ENCODE data around the gene AGXT.

The AGXT gene

GRCh38 chr2:240823449-240824336, 44.9 kb upstream of the AGXT start:
- no peak for TF ChIP-seq CTCF (conservative IDR thresholded peaks at IDR 0.05; ENCODE audit: low read depth, low read length)
- H3K4me3 ChIP-seq (ENCODE audit: low read length): no peak overlapping the region
- no peak for DNase-seq (ENCODE audit: low read depth)

GRCh38 chr2:240825476-240825875, 43.1 kb upstream of the AGXT start:
- no peak for DNase-seq (ENCODE audit: low read depth)
- TF ChIP-seq CTCF (conservative IDR thresholded peaks at IDR 0.05; ENCODE audit: low read depth, low read length): no peak
- H3K4me3 ChIP-seq (ENCODE audit: low read length): no peak overlapping the region

GRCh38 chr2:240831594-240832204, 36.9 kb upstream of the AGXT start:
- no peak for DNase-seq (ENCODE audit: low read depth)
- no peak for TF ChIP-seq CTCF (conservative IDR thresholded peaks at IDR 0.05; ENCODE audit: low read depth, low read length)
- peak overlapping the region; percentile 36 for H3K4me3 ChIP-seq (ENCODE audit: low read length)

GRCh38 chr2:240832205-240832727, 36.4 kb upstream of the AGXT start:
- H3K4me3 ChIP-seq (ENCODE audit: low read length): peak overlapping the region; percentile 36
- DNase-seq (ENCODE audit: low read depth): peak; percentile 58
- TF ChIP-seq CTCF (conservative IDR thresholded peaks at IDR 0.05; ENCODE audit: low read depth, low read length): no peak

GRCh38 chr2:240832921-240833494, 35.6 kb upstream of the AGXT start:
- no peak overlapping the region for H3K4me3 ChIP-seq (ENCODE audit: low read length)
- no peak for TF ChIP-seq CTCF (conservative IDR thresholded peaks at IDR 0.05; ENCODE audit: low read depth, low read length)
- DNase-seq (ENCODE audit: low read depth): no peak

- no peak for TF ChIP-seq CTCF (conservative IDR thresholded peaks at IDR 0.05; ENCODE audit: low read depth, low read length)
- no peak overlapping the region for H3K4me3 ChIP-seq (ENCODE audit: low read length)
- no peak for DNase-seq (ENCODE audit: low read depth)
Measured at GRCh38 chr2:240833724-240834285, 34.8 kb upstream of the AGXT start.

Data from retinal pigment epithelial cell (primary cell).